NCI-H526 (cell line): Measurements from ENCODE around the gene WDR82.
A peak's percentile ranks its signal among the peaks of the same experiment; 100 is the strongest.

Experiments used
- DNase-seq, 2 experiments: peaks; one replicate each; lab custom pipeline; 2025; lab: John Stamatoyannopoulos, UW

WDR82 gene

GRCh38 chr3:52254608-52255007 lies 23.8 kb downstream of the WDR82 start:
- no peak for DNase-seq

DNA sequence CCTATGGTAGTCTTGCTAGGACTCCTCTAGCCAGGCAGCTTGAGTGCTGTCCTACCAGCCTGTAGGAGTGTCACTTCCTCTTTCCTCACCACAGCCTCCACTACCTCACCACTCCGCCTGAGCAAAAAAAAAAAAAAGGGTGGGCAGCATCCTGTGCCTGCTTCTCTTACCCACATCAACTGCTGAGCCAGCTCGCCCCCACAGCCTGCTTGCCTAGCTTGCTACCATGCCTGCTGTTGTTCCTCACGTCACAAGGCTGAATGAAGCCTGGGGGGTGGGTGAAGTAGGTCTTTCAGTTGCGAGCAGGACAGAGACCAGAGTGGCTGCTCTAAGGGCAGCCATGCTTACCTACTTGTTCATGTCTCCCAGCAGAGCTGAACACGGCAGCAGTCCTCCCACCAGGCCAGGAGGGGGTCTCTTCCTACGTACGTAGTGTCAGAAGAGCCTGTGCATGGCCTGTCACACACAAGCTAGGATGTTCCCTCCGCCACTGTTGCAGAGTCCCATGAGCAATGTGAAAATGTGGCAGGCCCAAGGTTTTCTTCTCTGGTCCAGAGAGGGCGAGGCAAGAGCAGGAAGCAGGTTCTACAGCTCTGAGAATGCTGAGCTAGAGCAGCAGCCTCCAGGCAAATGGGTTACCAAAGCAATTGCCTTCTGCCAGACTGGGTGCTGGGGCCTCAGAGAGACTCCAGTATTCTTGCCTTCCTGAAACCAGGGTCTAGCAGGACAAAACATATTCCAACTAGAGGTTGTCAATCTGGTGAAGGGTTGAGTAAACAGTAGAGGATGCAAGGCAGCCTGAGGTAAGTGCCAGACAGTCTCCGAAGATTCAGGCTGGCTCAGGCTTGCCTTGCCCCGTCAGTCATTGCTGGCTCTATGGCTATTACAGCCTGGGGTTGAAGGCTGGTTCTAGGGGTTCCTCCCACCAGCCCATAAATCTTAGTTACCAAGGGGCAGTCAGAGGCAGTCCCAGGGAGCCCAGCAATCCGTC lies 24.8 kb downstream of the WDR82 start:
- no peak for DNase-seq

DNA sequence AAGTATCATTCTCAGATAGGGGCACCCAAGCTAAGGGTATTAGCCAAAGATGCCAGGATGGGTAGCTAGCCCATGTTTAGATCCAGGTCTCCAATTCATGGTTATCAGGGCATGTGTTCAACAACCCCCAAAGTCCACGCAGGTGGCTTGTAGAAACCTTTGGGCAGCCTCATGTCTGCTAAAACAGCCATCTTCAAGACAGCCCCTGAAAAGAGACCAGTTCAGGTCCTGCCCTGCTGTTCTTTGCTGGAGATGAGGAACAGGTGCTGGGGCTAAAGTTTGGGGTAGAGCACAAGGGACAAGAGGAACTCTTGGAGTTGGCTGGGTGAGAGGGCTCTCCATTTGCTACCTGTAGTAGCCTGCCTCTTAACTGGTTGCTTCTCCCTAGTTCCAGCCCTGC lies 28.3 kb downstream of the WDR82 start:
- DNase-seq = no peak

GRCh38 chr3:52249683-52250082 lies 28.8 kb downstream of the WDR82 start:
- no peak for DNase-seq

- no peak for DNase-seq
Observed at GRCh38 chr3:52248816-52249547, 29.5 kb downstream of the WDR82 start.

DNA sequence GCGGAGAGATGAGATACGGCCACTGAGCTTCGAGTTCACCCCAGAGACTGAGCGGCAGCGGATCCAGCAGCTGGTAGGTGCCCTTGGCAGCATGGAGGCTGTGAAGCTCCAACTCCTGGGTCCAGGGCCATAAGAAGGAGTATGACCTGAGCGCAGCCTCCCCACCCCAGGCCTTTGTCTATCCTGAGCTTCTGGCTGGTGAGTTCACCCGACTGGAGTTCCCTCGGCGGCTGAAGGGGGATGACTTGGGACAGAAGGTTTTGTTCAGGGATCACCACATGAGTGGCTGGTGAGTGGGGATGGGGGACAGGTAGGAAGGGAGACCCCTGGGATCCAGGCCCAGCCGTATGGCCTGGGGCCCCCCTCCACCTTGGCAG lies 30.3 kb downstream of the WDR82 start:
- DNase-seq = no peak

- no peak for DNase-seq
Observed at GRCh38 chr3:52247409-52248164, 30.9 kb downstream of the WDR82 start.

- DNase-seq = no peak
Observed at GRCh38 chr3:52246728-52247408, 31.6 kb downstream of the WDR82 start.

- no peak for DNase-seq
Observed at GRCh38 chr3:52246264-52246620, 32.2 kb downstream of the WDR82 start.

- DNase-seq = peak in 1 of 2 experiments; percentile 50
Observed at GRCh38 chr3:52245322-52246263, 32.9 kb downstream of the WDR82 start, which contains the start of gene PPM1M. Gene PPM1M (plus strand): TSS chr3:52245759. CDS start chr3:52245825, 66 bp downstream.

DNA sequence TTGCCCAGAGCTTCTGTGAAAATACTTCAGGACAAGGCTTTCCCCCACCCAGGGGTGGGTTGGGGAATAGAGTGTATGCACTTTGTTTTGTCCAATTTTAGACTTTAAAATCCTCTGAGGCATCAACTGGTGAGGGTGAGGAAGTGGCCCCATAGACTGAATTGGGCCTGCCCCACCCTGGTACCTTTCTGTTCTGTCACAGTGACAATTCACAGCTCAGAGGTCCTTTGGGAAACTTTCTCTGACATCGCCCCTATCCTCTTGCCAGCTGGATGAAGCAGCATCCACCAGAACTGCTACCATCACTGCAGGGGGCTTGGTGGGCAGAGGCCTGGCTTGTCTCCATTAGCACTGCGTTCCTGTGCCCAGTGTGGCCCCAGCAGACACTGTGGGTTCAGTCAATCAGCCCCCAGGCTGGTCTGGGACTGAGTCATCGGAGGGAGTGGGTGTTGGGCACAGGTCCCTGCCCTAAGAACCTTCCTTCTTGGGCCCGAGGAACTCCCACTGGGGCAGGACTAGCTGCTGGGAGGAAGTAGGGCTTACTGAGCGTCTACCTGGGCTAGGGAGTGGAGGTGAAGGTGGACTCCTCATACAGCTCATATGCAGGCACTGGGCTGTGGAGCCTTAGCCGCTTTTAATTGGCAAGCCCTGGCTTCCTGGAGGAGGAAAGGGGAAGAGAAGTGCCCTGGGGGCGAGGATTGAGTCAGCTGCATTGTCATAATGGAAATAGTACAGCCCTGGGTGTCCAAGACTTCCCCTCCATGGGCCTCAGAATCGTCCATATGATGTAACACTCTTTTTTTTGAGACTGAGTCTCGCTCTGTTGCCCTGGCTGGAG lies 34.4 kb downstream of the WDR82 start:
- no peak for DNase-seq

- no peak for DNase-seq
Observed at GRCh38 chr3:52242039-52242438, 36.4 kb downstream of the WDR82 start.

DNA sequence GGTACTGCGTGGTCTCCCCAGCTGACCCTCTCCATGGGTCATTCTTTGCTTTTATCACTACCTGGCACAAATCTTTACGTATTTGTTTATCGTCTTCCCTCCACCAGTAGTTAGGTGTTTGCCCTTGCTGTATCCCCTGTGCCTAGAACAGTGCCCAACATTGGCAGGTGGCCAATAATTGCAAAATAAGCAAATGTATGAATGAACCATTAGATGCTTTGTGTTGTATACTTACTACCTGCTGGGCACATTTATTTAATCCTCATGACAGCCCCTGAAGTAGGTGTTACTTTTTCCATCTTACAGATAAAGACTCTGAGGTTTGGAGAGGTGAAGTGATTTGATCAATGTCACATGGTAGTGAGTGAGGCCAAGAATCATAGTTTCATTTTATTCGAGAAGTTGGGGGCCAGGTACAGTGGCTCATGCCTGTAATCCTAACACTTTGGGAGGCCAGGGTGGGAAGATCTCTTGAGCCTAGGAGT lies 37.5 kb downstream of the WDR82 start:
- no peak for DNase-seq

GRCh38 chr3:52240059-52240885 lies 38.2 kb downstream of the WDR82 start:
- peak in 1 of 2 experiments; percentile 30 for DNase-seq

GRCh38 chr3:52238761-52239701 lies 39.4 kb downstream of the WDR82 start, which contains the start of gene TWF2:
Gene TWF2 (minus strand): TSS chr3:52239158. CDS start chr3:52239016, 142 bp downstream.
- peak in 1 of 2 experiments; percentile 79 for DNase-seq

DNA sequence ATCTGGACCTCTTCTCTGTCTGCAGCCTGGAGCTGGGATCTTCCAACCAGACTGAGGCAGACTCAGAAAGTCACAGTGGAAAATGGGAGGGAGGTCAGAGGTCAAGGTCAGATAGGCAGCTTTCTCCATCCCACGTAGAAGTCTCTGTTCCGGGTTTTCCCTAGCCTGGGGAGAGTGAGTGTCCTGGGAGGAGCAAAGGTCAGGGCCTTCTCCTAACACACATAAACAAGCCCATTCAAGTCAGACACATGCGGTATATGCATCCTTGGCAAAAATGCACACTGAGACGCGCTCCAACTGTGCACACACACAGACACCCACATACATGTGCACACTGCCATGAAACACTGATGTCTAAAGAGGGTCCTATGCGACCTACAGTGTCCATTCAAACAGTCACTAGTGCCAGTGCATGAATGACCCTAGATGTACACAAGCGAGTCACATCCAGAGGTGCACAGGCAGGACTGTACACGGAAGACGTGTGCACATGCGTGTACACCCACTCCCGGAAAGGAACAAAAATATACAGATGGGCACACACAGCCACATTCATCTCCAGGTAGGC lies 40.2 kb downstream of the WDR82 start:
- DNase-seq = no peak

GRCh38 chr3:52237657-52238172 lies 40.7 kb downstream of the WDR82 start:
- DNase-seq = peak in 1 of 2 experiments; percentile 32
